GM18511 (cell line): ENCODE data around the gene ITGB1BP2.
"Not testable (repeated sequence)": the region's sequence is repeated elsewhere in the genome, so short reads cannot be mapped to it uniquely, and the experiment has no call there.

ENCODE experiments used
- ATAC-seq: cut with Tn5 transposase; IDR thresholded peaks from one replicate; pipeline ENCODE4 v1.9.1; 2021; ENCODE audit warnings: mild to moderate bottlenecking, moderate library complexity; ENCODE audit not compliant: unreplicated experiment

Gene ITGB1BP2

GRCh38 chrX:71300495-71300894 lies 1.1 kb upstream of the ITGB1BP2 start:
- ATAC-seq, result not testable (repeated sequence)

- ATAC-seq, result no peak
Observed at GRCh38 chrX:71302461-71303213, 1.1 kb downstream of the ITGB1BP2 start.

GRCh38 chrX:71304561-71304960 lies 3.0 kb downstream of the ITGB1BP2 start:
- ATAC-seq, result no peak

GRCh38 chrX:71315917-71316316 lies 14.4 kb downstream of the ITGB1BP2 start:
- ATAC-seq, result no peak

GRCh38 chrX:71316959-71317358 lies 15.4 kb downstream of the ITGB1BP2 start:
- not testable (repeated sequence) for ATAC-seq

GRCh38 chrX:71320126-71320525 lies 18.6 kb downstream of the ITGB1BP2 start:
- no peak for ATAC-seq

- no peak for ATAC-seq
Observed at GRCh38 chrX:71321731-71322130, 20.2 kb downstream of the ITGB1BP2 start.

GRCh38 chrX:71324452-71324851 lies 22.9 kb downstream of the ITGB1BP2 start:
- ATAC-seq, result not testable (repeated sequence)

- ATAC-seq, result no peak
Observed at GRCh38 chrX:71326394-71326793, 24.8 kb downstream of the ITGB1BP2 start.

GRCh38 chrX:71349151-71349665 lies 47.7 kb downstream of the ITGB1BP2 start:
- not testable (repeated sequence) for ATAC-seq

GRCh38 chrX:71349867-71350266 lies 48.3 kb downstream of the ITGB1BP2 start:
- not testable (repeated sequence) for ATAC-seq

GRCh38 chrX:71352439-71352838 lies 50.9 kb downstream of the ITGB1BP2 start:
- ATAC-seq, result not testable (repeated sequence)
